Rectal smooth muscle tissue (tissue), 1 donor: ENCODE measurements around the gene GOLT1A.

ENCODE experiments used
- H3K27ac ChIP-seq: one replicate; pipeline ENCODE4 v1.7.0; 2013; ENCODE audit warnings: low read depth, low read length, inconsistent platforms
- H3K27me3 ChIP-seq: one replicate; pipeline ENCODE4 v1.7.0; 2013; ENCODE audit warnings: low read length; ENCODE audit not compliant: control insufficient read depth, insufficient read depth
- H3K36me3 ChIP-seq: one replicate; pipeline ENCODE4 v1.7.0; 2013; ENCODE audit warnings: low read length; ENCODE audit not compliant: control insufficient read depth, insufficient read depth
- H3K4me1 ChIP-seq: one replicate; pipeline ENCODE4 v1.7.0; 2013; ENCODE audit warnings: low read length; ENCODE audit not compliant: control insufficient read depth, insufficient read depth
- H3K4me3 ChIP-seq: one replicate; pipeline ENCODE4 v1.7.0; 2013; ENCODE audit warnings: low read length
- H3K9ac ChIP-seq: one replicate; pipeline ENCODE4 v1.7.0; 2013; ENCODE audit warnings: low read length

GOLT1A gene

DNA sequence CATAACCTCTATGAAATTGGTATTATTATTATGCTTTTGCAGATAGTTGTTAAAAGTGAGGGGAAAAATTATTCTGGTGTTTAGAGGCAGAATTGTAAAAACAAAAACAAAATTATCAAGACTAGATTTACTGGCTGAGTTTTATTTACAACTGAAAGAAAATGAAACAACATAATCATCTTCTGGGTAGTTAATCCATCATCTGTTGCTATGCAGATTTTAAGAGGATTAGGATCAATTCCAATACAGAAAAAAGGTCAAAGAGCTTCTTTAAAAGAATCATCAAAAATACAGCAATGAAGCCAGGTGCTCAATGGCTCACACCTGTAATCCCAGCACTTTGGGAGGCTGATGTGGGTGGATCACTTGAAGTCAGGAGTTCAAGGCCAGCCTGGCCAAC, 8.3 kb downstream of the GOLT1A start:
- H3K27ac ChIP-seq = no peak overlapping the region
- no peaks in the 10 kb centered on the region for H3K27me3 ChIP-seq
- no peaks in the 10 kb centered on the region for H3K4me1 ChIP-seq
- H3K9ac ChIP-seq = no peak overlapping the region
- H3K4me3 ChIP-seq = no peak overlapping the region
- H3K36me3 ChIP-seq = no peaks in the 10 kb centered on the region

DNA sequence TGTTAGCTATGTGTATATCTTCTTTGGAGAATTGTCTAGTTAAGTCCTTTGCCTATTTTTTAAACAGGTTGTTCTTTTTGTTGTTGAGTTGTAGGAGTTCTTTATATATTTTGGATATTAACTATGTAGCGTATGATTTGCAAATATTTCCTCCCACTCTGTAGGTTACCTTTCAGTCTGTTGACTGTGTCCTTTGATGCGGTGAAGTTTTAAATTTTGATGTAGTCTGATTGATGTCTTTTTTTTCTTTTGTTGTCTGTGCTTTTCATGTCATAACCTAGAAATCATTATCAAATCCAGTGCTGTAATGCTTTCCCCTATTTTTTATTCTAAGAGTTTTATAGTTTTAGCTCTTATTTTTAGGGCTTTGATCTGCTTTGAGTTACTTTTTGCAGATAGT, 8.8 kb downstream of the GOLT1A start:
- Histone ChIP-seq H3K4me3 (no peak overlapping the region), H3K9ac (no peak overlapping the region), H3K4me1 (no peaks in the 10 kb centered on the region), H3K27me3 (no peaks in the 10 kb centered on the region), H3K27ac (no peak overlapping the region), H3K36me3 (no peaks in the 10 kb centered on the region)

DNA sequence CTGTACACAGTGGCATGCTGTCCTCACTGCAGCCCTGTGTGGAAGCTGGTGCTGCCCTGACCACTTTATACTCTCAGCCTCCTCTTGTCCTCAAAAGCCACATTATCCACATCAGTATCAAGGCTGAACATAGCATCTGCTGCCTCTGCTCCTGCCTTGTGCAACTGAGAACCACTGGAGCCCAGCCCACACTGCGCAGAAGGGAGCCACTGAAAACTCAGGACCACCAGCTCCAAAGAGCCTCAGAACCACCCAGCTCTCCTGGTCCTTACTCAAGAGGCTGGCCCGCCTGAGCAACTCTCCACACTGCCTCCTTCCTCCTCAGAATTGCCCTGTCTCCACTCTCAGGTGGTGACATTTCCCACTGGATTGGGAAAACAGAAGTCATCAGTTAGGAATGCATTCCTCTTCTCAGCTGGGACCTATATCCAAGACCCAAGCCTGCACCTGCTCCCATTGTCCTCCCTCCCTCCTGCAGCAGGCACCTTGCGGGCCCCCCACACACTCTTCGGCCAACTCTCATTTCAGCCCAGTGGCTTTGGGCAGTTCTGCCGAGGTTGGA, 10.5 kb downstream of the GOLT1A start:
- no peaks in the 10 kb centered on the region for H3K36me3 ChIP-seq
- H3K27ac ChIP-seq = no peak overlapping the region
- no peaks in the 10 kb centered on the region for H3K4me1 ChIP-seq
- no peak overlapping the region for H3K4me3 ChIP-seq
- H3K27me3 ChIP-seq = no peaks in the 10 kb centered on the region
- H3K9ac ChIP-seq = no peak overlapping the region

DNA sequence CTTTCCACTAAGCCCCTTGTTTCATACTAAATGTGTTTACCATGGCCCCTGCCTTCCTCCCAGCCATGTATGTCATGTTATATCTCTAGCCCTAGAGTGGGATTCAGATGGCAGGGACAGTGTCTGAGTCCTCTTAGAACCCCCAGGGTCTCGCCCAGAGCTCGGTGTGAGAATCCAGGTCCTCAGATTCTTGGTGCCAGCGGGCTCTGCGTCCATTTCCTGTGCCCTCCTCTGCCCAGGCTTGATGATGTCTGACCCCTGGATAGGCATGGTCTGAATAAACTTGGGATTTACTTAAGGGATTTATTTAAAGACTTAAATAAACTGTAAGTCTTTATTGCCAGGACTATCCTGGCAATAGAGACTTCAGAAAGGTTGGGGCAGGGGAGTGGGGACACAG, 11.3 kb downstream of the GOLT1A start:
- Histone ChIP-seq H3K4me1 (no peaks in the 10 kb centered on the region), H3K36me3 (no peaks in the 10 kb centered on the region), H3K27ac (no peak overlapping the region), H3K4me3 (no peak overlapping the region), H3K27me3 (peaks cover 3% of the 10 kb centered on the region), H3K9ac (no peak overlapping the region)

DNA sequence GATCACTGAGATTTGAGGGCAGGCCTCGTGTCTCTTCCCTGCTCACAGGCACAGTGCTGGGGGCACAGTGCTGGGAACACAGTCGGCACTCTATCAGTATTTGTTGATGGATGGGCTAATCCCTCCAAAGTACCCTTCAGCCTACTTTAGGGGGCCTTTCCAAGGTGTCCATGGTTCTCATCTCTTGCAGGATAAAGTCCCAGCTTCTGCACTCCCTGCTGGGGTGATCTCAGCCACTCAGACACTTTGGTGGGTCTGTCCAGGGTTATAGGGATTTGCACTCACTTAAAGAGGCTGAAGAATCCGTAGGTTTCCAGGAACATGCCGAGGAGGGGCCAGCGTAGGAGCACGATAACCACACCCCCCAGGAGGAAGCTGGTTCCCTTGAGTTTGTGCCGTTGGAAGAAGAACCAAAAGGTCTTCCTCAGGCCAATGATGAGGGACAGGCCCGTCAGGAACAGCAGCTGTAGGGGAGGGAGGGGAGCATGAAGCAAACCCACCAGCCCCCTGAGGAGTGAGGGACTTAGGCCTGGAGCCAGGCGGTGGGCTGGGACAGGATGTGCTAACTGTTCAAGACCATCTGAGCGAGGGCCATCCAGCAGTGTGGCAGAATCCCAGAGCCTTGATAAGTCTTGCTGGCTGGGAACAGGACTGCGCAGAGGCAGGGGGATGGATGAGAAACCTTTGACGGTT, 12.3 kb downstream of the GOLT1A start:
- Histone ChIP-seq H3K36me3 (no peaks in the 10 kb centered on the region), H3K27ac (no peak overlapping the region), H3K4me1 (no peaks in the 10 kb centered on the region), H3K9ac (no peak overlapping the region), H3K4me3 (no peak overlapping the region), H3K27me3 (peaks cover 5% of the 10 kb centered on the region)

DNA sequence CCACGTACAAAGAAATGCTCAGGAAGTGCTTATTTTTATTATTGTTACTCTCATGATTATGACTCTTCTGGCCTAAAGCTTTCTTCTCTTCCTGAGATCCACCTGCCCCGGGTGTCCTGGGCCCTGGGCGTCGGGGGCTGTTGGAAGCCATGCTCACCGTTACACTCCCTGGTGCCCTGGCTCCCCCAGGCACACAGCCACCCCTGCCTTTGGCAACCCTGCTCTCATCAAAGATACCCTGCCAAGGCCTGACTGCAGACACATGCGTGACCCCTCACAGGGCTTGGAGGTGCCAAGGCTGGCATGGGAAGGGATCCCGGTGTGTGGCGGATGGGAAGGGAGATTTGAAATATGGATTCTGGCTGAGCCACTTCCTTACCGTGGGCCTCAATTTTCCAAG, 14.2 kb downstream of the GOLT1A start:
- H3K4me1 ChIP-seq = no peaks in the 10 kb centered on the region
- no peak overlapping the region for H3K4me3 ChIP-seq
- no peak overlapping the region for H3K9ac ChIP-seq
- peaks cover 5% of the 10 kb centered on the region for H3K27me3 ChIP-seq
- no peaks in the 10 kb centered on the region for H3K36me3 ChIP-seq
- H3K27ac ChIP-seq = no peak overlapping the region

DNA sequence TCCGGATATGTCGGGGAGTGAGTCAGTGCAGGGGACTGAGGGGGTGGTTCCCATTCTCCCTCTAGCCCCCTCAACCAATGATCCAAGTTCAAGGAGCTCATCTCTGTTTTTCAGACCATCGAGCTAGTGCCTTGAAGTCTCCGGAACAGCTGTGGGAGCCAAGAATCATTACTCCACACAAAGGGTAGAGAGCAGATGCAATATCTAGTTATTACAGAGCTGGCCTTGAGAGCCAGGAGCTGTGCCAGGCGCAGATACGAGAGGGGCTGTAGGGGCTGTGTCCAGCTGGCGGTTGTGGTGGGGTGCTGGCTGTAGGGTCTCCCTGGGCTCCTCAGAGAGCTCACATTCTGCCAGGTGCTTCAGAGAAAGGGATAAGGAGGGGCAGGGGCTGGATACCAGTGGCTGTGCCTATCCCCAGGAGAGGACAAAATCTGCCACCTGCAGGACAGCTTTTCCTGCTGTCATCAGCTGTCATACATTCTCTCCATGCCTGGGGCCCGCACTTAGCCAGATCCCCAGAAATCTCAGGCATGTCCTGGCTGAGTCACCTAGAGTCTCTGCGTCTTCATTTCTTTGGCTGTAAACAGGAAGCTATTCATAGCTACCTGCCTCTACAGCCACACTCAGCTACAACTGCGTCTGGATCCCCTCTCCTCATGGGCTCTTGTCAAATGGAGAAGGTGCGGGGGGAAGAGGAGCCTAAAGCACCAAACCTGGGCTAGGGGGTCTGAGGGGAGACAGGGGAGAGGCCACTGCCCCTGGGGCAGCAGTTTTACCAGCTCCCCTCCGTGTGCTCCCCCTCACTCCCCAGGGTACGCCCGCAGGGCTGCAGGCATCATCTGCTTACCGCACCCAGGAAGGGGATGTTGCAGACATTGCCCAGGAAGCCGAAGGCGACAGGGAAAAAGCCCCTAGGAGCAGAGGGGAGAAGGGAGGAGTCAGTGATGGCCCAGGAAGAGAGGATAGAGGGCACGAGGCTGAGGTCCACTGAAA, 15.1 kb downstream of the GOLT1A start:
- Histone ChIP-seq H3K27ac (no peak overlapping the region), H3K4me1 (no peaks in the 10 kb centered on the region), H3K9ac (no peak overlapping the region), H3K27me3 (peaks cover 5% of the 10 kb centered on the region), H3K36me3 (no peaks in the 10 kb centered on the region), H3K4me3 (no peak overlapping the region)

DNA sequence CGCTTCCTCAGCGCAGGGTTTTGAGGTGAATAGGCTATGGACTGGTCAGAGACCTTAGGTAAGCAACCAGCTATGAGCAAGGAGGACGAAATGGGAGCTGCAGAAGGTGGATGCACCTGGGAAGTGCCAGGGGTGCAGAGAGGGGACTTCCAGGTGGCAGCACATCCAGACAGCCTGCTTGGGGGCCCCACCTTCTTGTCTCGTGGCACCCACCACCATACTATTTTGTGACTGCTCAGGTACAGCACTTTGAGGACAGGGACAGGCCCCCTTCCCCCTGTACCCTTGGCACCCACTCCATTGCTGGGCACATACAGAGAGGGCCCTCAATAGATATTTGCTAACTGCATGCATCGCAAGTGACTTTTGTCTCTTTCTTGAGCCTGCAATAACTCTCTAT, 16.7 kb downstream of the GOLT1A start:
- Histone ChIP-seq H3K9ac (no peak overlapping the region), H3K27me3 (peaks cover 5% of the 10 kb centered on the region)

DNA sequence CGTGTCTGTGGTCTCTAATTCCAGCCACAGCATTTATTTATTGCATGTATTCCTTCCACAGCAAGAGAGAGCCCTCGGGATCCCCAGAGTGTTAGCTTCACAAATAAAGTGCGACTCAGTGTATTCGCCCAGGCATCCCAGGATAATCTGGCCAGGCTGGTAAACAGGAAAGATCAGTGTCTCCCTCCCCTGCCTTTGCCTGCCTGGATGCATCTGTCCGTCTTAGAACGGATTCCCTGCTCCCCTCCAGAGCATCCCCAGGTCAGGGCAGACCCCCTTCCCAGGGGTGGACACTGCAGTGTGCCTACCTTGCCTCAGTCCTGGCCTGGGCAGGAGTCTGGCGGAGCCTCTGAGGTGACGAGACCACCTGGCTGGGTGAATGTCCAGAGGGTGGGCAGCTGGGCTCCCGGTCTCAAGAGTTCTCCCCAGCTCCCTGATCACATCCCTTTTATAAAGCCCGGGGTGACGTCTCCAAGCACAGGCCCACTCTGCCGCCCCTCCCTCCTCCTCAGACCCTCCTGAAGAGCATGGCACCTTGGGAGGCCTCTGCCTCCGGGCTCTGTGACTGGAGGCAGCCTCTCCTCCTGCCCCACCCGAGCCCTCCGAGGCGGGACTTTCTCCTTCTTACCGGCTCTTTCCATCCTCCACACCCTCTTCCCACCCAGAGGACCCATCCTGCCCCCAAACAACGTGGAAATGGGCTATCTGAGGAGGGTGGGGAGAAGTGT, 17.6 kb downstream of the GOLT1A start, which contains the start of gene KISS1:
TSS of gene KISS1 (minus strand) at position 424 of the 728 bp plus-strand sequence. CDS start 3,615 bp downstream, outside the sequence.
- Histone ChIP-seq H3K27ac (no peak within 1 kb of the TSS), H3K4me1 (no peaks in the 10 kb centered on the region), H3K27me3 (peaks cover 5% of the 10 kb centered on the region), H3K4me3 (no peak within 1 kb of the TSS), H3K9ac (no peak within 1 kb of the TSS), H3K36me3 (no peaks in the 10 kb centered on the region)

More for the DNA sequence above, 16.7 kb downstream of the GOLT1A start:
- Histone ChIP-seq H3K4me3 (no peak overlapping the region), H3K27ac (no peak overlapping the region), H3K36me3 (no peaks in the 10 kb centered on the region), H3K4me1 (no peaks in the 10 kb centered on the region)

DNA sequence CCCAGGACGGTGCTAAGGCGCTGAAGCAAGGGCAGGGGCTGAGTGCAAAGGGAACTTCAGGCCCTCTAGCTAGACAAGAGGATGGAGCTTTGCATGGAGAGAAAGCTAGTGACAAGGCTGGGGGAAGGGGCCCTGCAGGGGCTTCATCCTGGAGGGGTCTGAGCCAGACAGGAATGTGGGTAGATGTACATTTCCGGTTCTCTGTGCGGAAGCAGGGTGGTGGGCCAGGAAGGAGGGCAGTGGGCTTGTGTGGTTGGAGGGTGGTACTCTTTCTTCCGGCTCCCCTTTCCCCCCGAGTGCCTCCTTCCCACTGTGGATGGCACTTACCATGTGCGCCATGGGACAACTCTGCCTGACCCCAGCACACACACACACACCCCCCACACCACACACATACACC, 19.0 kb downstream of the GOLT1A start:
- Histone ChIP-seq H3K4me1 (no peaks in the 10 kb centered on the region), H3K27ac (no peak overlapping the region), H3K4me3 (no peak overlapping the region), H3K9ac (no peak overlapping the region), H3K27me3 (peaks cover 5% of the 10 kb centered on the region), H3K36me3 (no peaks in the 10 kb centered on the region)

DNA sequence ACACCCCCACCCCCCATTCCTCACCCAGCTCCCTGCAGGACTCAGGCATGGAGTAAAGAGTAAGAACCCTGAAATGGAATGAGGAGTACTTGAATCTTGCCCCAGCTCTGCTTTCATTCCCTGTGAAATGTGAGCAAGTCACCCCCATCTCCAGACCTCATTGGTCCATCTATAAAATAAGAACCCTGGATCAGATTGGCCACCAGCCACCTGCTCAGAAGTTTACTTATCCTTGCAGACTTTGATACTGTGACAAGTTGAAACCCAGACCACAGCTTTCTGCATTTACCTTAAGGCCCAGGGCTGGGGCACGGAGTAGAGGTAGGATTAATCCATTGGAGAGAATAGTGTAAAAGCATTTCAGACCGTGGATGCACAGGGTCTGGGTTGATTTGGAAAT, 19.7 kb downstream of the GOLT1A start:
- Histone ChIP-seq H3K27ac (no peak overlapping the region), H3K27me3 (peaks cover 5% of the 10 kb centered on the region), H3K4me3 (no peak overlapping the region), H3K4me1 (no peaks in the 10 kb centered on the region), H3K9ac (no peak overlapping the region), H3K36me3 (no peaks in the 10 kb centered on the region)
